ENCODE data around the gene SLC48A1. TPM values are rescaled to one million over a fixed set of nuclear protein-coding genes. Genes with fewer than 3 reads are reported as not detected.
"Not testable (repeated sequence)": the region's sequence is repeated elsewhere in the genome, so short reads cannot be mapped to it uniquely, and the experiment has no call there.

Gene SLC48A1
- polyA plus RNA-seq, 2 donors: 17.7 to 20.6 TPM

GRCh38 chr12:47814539-47815170, 41.6 kb downstream of the SLC48A1 start:
- 56 to 62% methylated on average over 3 of the region's 3 CpGs for WGBS, 2 donors
- H3K4me1 ChIP-seq (ENCODE audit: control insufficient read depth in 2 of 2, insufficient read depth in 2 of 2, low read length in 1 of 2): peaks cover 16 to 35% of the 10 kb centered on the region in 2 donors
- H3K36me3 ChIP-seq (ENCODE audit: control insufficient read depth in 2 of 2, insufficient read depth in 2 of 2, low read length in 1 of 2): peaks cover 0 to 3% of the 10 kb centered on the region in 2 donors
- H3K9me3 ChIP-seq (ENCODE audit: control insufficient read depth in 2 of 2, insufficient read depth in 1 of 2, low read depth in 1 of 2, low read length in 1 of 2): no peaks in the 10 kb centered on the region
- H3K27me3 ChIP-seq (ENCODE audit: control insufficient read depth in 1 of 2, insufficient read depth in 2 of 2, low read length in 2 of 2): no peaks in the 10 kb centered on the region
- H3K4me3 ChIP-seq (ENCODE audit: low read depth in 1 of 2, low read length in 2 of 2): no peak overlapping the region
- H3K27ac ChIP-seq (ENCODE audit: low read depth in 2 of 2, low read length in 1 of 2): peak overlapping the region; percentile 92 to 99

GRCh38 chr12:47815447-47815846, 42.4 kb downstream of the SLC48A1 start:
- not testable (repeated sequence) for H3K27me3 ChIP-seq (ENCODE audit: control insufficient read depth in 1 of 2, insufficient read depth in 2 of 2, low read length in 2 of 2); H3K36me3 ChIP-seq (ENCODE audit: control insufficient read depth in 2 of 2, insufficient read depth in 2 of 2, low read length in 1 of 2); H3K4me3 ChIP-seq (ENCODE audit: low read depth in 1 of 2, low read length in 2 of 2); H3K9me3 ChIP-seq (ENCODE audit: control insufficient read depth in 2 of 2, insufficient read depth in 1 of 2, low read depth in 1 of 2, low read length in 1 of 2)
- peaks cover 16 to 31% of the 10 kb centered on the region in 2 donors for H3K4me1 ChIP-seq (ENCODE audit: control insufficient read depth in 2 of 2, insufficient read depth in 2 of 2, low read length in 1 of 2)
- 92 to 95% methylated on average over 5 of the region's 5 CpGs for WGBS, 2 donors
- peak overlapping the region; percentile 48 to 92 for H3K27ac ChIP-seq (ENCODE audit: low read depth in 2 of 2, low read length in 1 of 2)

DNA sequence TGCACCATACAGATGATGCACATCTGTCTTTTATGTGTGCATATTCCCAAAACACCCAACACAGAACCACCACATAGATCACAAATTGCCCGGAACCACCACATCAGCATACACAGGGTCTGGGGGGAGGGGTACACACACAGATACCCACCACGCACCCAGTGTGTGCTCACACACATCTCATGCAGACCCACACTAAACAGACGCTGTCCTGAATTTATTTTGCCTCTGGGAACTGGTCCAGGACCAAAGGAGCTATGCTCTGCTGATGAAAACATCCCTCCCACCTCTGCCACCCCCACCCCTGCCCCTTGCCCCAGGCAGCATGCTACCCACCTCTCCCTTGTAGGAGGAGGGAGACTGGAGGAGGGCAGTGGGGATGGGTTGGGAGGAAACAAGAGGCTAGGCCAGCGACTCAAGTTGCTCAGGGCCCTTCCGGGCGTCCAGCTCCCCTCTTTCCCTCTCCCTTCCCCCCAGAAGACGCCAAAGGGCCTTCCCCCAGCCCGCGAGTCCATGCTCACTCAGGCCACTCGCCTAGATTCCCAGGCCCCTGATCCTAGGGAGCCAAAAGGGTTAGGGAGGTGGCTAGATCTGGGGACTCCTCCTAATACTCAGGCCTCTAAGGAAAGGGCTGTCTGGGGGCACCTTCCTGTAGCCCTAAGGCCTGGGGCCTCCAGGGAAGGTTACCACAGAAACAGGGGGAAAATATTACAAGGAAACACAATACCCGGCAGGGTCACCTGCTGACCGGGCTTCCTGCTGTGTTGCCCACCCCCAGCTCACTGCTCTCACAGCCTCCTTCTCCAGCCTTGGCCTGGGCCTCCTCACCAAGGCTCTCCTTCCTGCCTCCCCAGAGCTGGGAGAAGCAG, 43.6 kb downstream of the SLC48A1 start:
- WGBS, 2 donors: 37 to 54% methylated on average over 12 of the region's 12 CpGs
- peak overlapping the region; percentile 98 for H3K27ac ChIP-seq (ENCODE audit: low read depth in 2 of 2, low read length in 1 of 2)
- H3K27me3 ChIP-seq (ENCODE audit: control insufficient read depth in 1 of 2, insufficient read depth in 2 of 2, low read length in 2 of 2): no peaks in the 10 kb centered on the region
- H3K4me1 ChIP-seq (ENCODE audit: control insufficient read depth in 2 of 2, insufficient read depth in 2 of 2, low read length in 1 of 2): peaks cover 15 to 37% of the 10 kb centered on the region in 2 donors
- peaks cover 0 to 3% of the 10 kb centered on the region in 2 donors for H3K36me3 ChIP-seq (ENCODE audit: control insufficient read depth in 2 of 2, insufficient read depth in 2 of 2, low read length in 1 of 2)
- peak overlapping the region; percentile 12 to 17 for H3K4me3 ChIP-seq (ENCODE audit: low read depth in 1 of 2, low read length in 2 of 2)
- no peaks in the 10 kb centered on the region for H3K9me3 ChIP-seq (ENCODE audit: control insufficient read depth in 2 of 2, insufficient read depth in 1 of 2, low read depth in 1 of 2, low read length in 1 of 2)

DNA sequence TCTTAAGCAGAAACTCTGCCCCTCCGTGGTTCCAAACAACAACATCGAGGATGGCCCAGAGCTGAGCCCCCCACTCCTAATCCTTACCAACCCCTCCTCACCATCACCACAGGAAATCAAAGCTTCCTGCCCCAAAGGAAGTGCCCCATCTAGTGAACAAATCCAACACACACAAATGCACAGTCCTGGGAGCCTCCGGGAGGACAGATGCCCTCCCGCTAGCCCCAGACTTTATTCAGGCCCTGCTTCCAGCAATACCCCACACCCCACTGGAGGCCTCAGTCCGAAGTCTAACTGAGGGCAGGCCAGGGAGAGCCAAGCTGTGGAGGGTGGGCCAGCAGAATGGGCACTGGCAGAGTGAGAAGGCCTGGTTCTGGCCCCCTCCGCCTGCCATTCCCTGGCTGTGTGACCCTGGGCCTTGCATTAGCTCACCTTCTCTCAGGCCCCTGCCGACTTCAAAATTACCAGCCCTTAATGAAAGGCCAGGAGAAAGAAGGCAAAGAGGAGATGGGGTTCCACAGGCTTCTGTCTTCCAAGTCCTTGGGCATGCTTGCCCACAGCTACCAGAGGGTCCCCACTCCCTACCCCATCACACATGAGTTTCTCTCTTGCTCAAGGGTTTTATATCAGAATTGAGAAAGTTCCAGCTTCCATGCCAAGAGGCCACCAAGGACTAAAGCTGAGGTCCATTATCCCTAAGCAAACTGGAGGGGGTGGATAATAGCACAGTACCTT, 44.4 kb downstream of the SLC48A1 start:
- no peaks in the 10 kb centered on the region for H3K27me3 ChIP-seq (ENCODE audit: control insufficient read depth in 1 of 2, insufficient read depth in 2 of 2, low read length in 2 of 2)
- H3K9me3 ChIP-seq (ENCODE audit: control insufficient read depth in 2 of 2, insufficient read depth in 1 of 2, low read depth in 1 of 2, low read length in 1 of 2): no peaks in the 10 kb centered on the region
- 32 to 50% methylated on average over 7 of the region's 7 CpGs for WGBS, 2 donors
- H3K27ac ChIP-seq (ENCODE audit: low read depth in 2 of 2, low read length in 1 of 2): peak overlapping the region; percentile 98
- H3K36me3 ChIP-seq (ENCODE audit: control insufficient read depth in 2 of 2, insufficient read depth in 2 of 2, low read length in 1 of 2): peaks cover 0 to 3% of the 10 kb centered on the region in 2 donors
- H3K4me1 ChIP-seq (ENCODE audit: control insufficient read depth in 2 of 2, insufficient read depth in 2 of 2, low read length in 1 of 2): peaks cover 15 to 38% of the 10 kb centered on the region in 2 donors
- peak overlapping the region; percentile 12 to 17 for H3K4me3 ChIP-seq (ENCODE audit: low read depth in 1 of 2, low read length in 2 of 2)

DNA sequence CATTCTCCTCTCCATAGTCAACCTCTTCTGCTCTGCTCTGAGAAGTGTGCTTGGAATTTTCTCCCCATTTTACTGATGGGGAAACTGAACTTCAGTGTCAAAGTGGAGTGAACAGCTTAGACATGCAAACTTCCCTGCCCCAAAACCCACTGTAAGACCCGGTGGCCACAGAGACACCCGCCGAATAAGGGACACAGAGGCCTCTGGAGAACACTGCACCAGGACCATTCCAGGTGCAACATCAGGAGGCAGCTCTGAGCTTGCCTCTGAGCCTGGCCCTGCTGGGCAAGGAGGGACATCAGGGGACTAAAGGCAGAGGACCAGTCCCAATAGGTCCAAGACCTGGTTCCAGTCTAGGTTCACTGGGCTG, 45.0 kb downstream of the SLC48A1 start:
- Histone ChIP-seq H3K27me3 (ENCODE audit: control insufficient read depth in 1 of 2, insufficient read depth in 2 of 2, low read length in 2 of 2) (no peaks in the 10 kb centered on the region), H3K9me3 (ENCODE audit: control insufficient read depth in 2 of 2, insufficient read depth in 1 of 2, low read depth in 1 of 2, low read length in 1 of 2) (no peaks in the 10 kb centered on the region), H3K27ac (ENCODE audit: low read depth in 2 of 2, low read length in 1 of 2) (peak overlapping the region; percentile 98), H3K36me3 (ENCODE audit: control insufficient read depth in 2 of 2, insufficient read depth in 2 of 2, low read length in 1 of 2) (peaks cover 0 to 3% of the 10 kb centered on the region in 2 donors), H3K4me3 (ENCODE audit: low read depth in 1 of 2, low read length in 2 of 2) (peak overlapping the region; percentile 77 to 94), H3K4me1 (ENCODE audit: control insufficient read depth in 2 of 2, insufficient read depth in 2 of 2, low read length in 1 of 2) (peaks cover 15 to 38% of the 10 kb centered on the region in 2 donors)
- 44 to 54% methylated on average over 3 of the region's 3 CpGs for WGBS, 2 donors

DNA sequence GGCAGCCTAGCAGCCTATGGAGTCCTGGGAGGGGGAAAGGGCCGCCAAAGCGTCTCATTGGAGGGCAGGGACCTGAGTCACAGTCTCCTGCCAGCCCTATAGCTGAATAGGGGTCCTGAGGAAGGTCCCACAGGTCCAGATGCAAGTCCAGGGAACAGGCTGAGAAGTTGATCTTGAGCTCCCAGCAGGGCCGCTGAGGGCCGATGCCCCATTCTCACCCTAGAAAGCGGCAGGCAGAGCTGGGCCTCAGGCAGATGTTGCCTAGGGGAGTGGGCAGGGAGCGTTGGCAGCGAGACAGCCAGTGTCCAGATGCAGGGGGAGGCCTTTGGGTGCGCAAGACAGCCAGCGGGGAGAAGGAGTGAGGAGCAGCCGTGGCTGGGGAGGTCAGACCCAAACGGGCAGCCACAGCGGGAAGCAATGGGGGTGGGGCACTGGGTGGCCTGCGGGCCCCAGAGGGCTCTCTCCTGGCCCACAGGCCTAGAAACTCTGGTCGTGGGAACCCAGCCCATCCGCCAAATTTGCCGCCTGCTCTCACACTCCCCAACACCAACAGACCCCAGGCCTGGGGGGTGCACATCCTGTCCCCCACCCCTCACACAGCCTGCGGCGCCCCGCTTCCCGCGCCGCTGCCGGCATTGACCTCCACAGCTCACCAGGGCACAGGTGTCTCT, 45.6 kb downstream of the SLC48A1 start:
- H3K27me3 ChIP-seq (ENCODE audit: control insufficient read depth in 1 of 2, insufficient read depth in 2 of 2, low read length in 2 of 2): no peaks in the 10 kb centered on the region
- H3K9me3 ChIP-seq (ENCODE audit: control insufficient read depth in 2 of 2, insufficient read depth in 1 of 2, low read depth in 1 of 2, low read length in 1 of 2): no peaks in the 10 kb centered on the region
- peak overlapping the region; percentile 77 to 94 for H3K4me3 ChIP-seq (ENCODE audit: low read depth in 1 of 2, low read length in 2 of 2)
- H3K4me1 ChIP-seq (ENCODE audit: control insufficient read depth in 2 of 2, insufficient read depth in 2 of 2, low read length in 1 of 2): peaks cover 10 to 36% of the 10 kb centered on the region in 2 donors
- H3K36me3 ChIP-seq (ENCODE audit: control insufficient read depth in 2 of 2, insufficient read depth in 2 of 2, low read length in 1 of 2): peaks cover 0 to 3% of the 10 kb centered on the region in 2 donors
- WGBS, 2 donors: 17 to 23% methylated on average over 22 to 23 of the region's 23 CpGs
- H3K27ac ChIP-seq (ENCODE audit: low read depth in 2 of 2, low read length in 1 of 2): peak overlapping the region; percentile 98

- H3K4me1 ChIP-seq (ENCODE audit: control insufficient read depth in 2 of 2, insufficient read depth in 2 of 2, low read length in 1 of 2): peaks cover 3 to 36% of the 10 kb centered on the region in 2 donors
Observed at GRCh38 chr12:47819138-47819895, 46.3 kb downstream of the SLC48A1 start.

DNA sequence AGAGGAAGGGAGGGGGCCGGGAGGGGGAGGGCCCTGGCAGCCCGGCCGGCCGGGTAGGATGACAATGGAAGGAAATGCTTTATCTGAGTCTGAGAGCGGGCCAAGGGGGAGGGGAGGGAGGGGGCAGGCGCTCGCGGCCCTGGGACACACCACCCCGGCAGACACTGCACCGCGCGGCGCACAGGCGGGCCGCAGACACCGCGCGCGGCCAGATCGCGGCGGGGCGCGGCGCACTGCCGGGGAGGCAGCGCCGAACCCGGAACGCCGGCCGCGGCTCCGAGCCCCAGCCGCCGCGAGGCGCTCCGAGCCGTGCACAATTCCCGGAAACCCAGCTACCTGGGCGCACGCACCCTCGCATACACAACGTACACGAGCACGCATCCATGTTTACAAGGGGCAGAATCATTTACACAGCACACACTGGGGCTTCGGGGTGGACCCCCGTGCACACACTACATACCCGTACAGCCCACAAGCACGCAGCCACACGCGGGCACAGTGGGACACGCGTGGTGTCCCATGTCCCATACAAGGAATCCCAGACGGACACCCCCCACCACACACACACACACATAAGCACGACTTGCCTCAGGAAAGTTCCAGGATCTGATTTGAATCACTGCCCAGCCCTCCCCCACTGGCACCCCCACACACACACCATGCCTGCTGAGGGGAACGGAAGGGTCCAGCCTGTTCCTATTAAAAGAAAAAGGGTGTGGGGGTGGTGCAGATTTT, 47.0 kb downstream of the SLC48A1 start, which contains the start of gene HDAC7:
TSS of gene HDAC7 (minus strand) at position 8 of the 735 bp plus-strand sequence. CDS start 118 bp downstream, outside the sequence.
- Histone ChIP-seq H3K4me1 (ENCODE audit: control insufficient read depth in 2 of 2, insufficient read depth in 2 of 2, low read length in 1 of 2) (peaks cover 2 to 31% of the 10 kb centered on the region in 2 donors), H3K36me3 (ENCODE audit: control insufficient read depth in 2 of 2, insufficient read depth in 2 of 2, low read length in 1 of 2) (no peaks in the 10 kb centered on the region), H3K9me3 (ENCODE audit: control insufficient read depth in 2 of 2, insufficient read depth in 1 of 2, low read depth in 1 of 2, low read length in 1 of 2) (no peaks in the 10 kb centered on the region), H3K27me3 (ENCODE audit: control insufficient read depth in 1 of 2, insufficient read depth in 2 of 2, low read length in 2 of 2) (no peaks in the 10 kb centered on the region), H3K27ac (ENCODE audit: low read depth in 2 of 2, low read length in 1 of 2) (peak within 1 kb of the TSS; percentile 98), H3K4me3 (ENCODE audit: low read depth in 1 of 2, low read length in 2 of 2) (peak within 1 kb of the TSS; percentile 77 to 94)
- 0% methylated on average over 44 to 58 of the region's 58 CpGs for WGBS, 2 donors

More at GRCh38 chr12:47819138-47819895, 46.3 kb downstream of the SLC48A1 start:
- Histone ChIP-seq H3K27me3 (ENCODE audit: control insufficient read depth in 1 of 2, insufficient read depth in 2 of 2, low read length in 2 of 2) (no peaks in the 10 kb centered on the region), H3K36me3 (ENCODE audit: control insufficient read depth in 2 of 2, insufficient read depth in 2 of 2, low read length in 1 of 2) (peaks cover 0 to 3% of the 10 kb centered on the region in 2 donors), H3K9me3 (ENCODE audit: control insufficient read depth in 2 of 2, insufficient read depth in 1 of 2, low read depth in 1 of 2, low read length in 1 of 2) (no peaks in the 10 kb centered on the region), H3K27ac (ENCODE audit: low read depth in 2 of 2, low read length in 1 of 2) (peak overlapping the region; percentile 98), H3K4me3 (ENCODE audit: low read depth in 1 of 2, low read length in 2 of 2) (peak overlapping the region; percentile 77 to 94)
- WGBS, 2 donors: 1 to 2% methylated on average over 46 to 77 of the region's 77 CpGs
